Testis (tissue), 3 donors: ENCODE data around the gene AIFM1. TPM values are rescaled to one million over a fixed set of nuclear protein-coding genes. Genes with fewer than 3 reads are reported as not detected.
A peak's percentile ranks its signal among the peaks of the same experiment; 100 is the strongest.

Source experiments
- DNase-seq: peaks from one replicate; pipeline ENCODE4 v3.0.0-alpha.2; 2019
- H3K27ac ChIP-seq, 2 donors: fragments of 200-600 bp; sonication (generic); one replicate each; pipeline ENCODE4 v1.5.1; 2019
- H3K27me3 ChIP-seq: fragments of 200-600 bp; sonication (generic); one replicate; pipeline ENCODE4 v1.5.1; 2019
- H3K36me3 ChIP-seq: fragments of 200-600 bp; sonication (generic); one replicate; pipeline ENCODE4 v1.5.1; 2017; ENCODE audit warnings: low read depth; ENCODE audit errors: missing control alignments
- H3K4me1 ChIP-seq: fragments of 200-600 bp; sonication (generic); one replicate; pipeline ENCODE4 v1.5.1; 2019
- H3K4me3 ChIP-seq, 2 donors: fragments of 200-600 bp; sonication (generic); one replicate each; pipeline ENCODE4 v1.5.1; 2017 to 2019
- H3K9me3 ChIP-seq: fragments of 200-600 bp; sonication (generic); one replicate; pipeline ENCODE4 v1.5.1; 2017
- CTCF ChIP-seq, 3 experiments: fragments of 450-650 bp in 2 of 3; fragments of 200-600 bp in 1 of 3; sonication (generic) in 1 of 3; IDR thresholded peaks; one replicate each; pipeline ENCODE4 v1.5.1; 2016 to 2019; ENCODE audit warnings: antibody characterized with exemption in 3 of 3, mild to moderate bottlenecking in 2 of 3, moderate library complexity in 1 of 3
- POLR2A ChIP-seq: fragments of 450-650 bp; IDR thresholded peaks from one replicate; pipeline ENCODE4 v1.6.1; 2017; ENCODE audit warnings: antibody characterized with exemption, mild to moderate bottlenecking, moderate library complexity
- WGBS, 2 donors: methylation state at CpG; one replicate each; pipeline ENCODE4 v1.1.5; 2018; 5-methylcytosine and 5-hydroxymethylcytosine counted together
- intact Hi-C: fragments of 100-400 bp; cut with DNase I; formaldehyde crosslinking; loops from one replicate; pipeline ENCODE4 v1.15.1; 2023; ENCODE audit warnings: low total_unique reads
- polyA plus RNA-seq: library from polyadenylated mRNA; stranded (reverse); fragments of 350-450 nt; fragmentation: Illumina TruSeq; extraction: RNeasy Lipid Tissue Mini Kit (QIAGEN cat#74804); gene quantifications from one replicate; pipeline ENCODE4 v1.2.3, GENCODE V29; 2014; ENCODE audit warnings: low read depth, low replicate concordance; ENCODE audit not compliant: insufficient read depth
- total RNA-seq, 2 donors: library from RNA; depleted of rRNA; stranded (reverse); fragments of >200 nt; gene quantifications; one replicate each; pipeline ENCODE4 v1.2.3, GENCODE V29; 2016

AIFM1 gene
- total and polyA plus RNA-seq, 3 donors from 2014 or later: 55.1 to 70.1 (median 67.1) TPM

GRCh38 chrX:130176354-130176776 is 10.7 kb upstream of the AIFM1 start:
- no peaks in the 10 kb centered on the region for H3K4me1 ChIP-seq
- H3K9me3 ChIP-seq: no peaks in the 10 kb centered on the region
- no peak for DNase-seq
- no peaks in the 10 kb centered on the region for H3K36me3 ChIP-seq
- H3K27me3 ChIP-seq: no peaks in the 10 kb centered on the region
- no peak overlapping the region for H3K4me3 ChIP-seq
- H3K27ac ChIP-seq: no peak overlapping the region
- TF ChIP-seq POLR2A (no peak), CTCF (IDR thresholded peaks at IDR 0.05) (no peak)
- intact Hi-C loops: no loop called here

GRCh38 chrX:130174937-130175336 is 9.3 kb upstream of the AIFM1 start:
- Histone ChIP-seq H3K4me3 (no peak overlapping the region), H3K4me1 (no peaks in the 10 kb centered on the region), H3K27ac (no peak overlapping the region), H3K36me3 (no peaks in the 10 kb centered on the region), H3K9me3 (no peaks in the 10 kb centered on the region), H3K27me3 (no peaks in the 10 kb centered on the region)
- no peak for TF ChIP-seq CTCF (IDR thresholded peaks at IDR 0.05)
- no peak for TF ChIP-seq POLR2A
- no peak for DNase-seq
- 96 to 100% methylated on average over 2 of the region's 2 CpGs for WGBS, 2 donors
- intact Hi-C loops: no loop called here

GRCh38 chrX:130174045-130174704 is 8.5 kb upstream of the AIFM1 start:
- Histone ChIP-seq H3K9me3 (no peaks in the 10 kb centered on the region), H3K27me3 (no peaks in the 10 kb centered on the region), H3K4me1 (no peaks in the 10 kb centered on the region), H3K36me3 (no peaks in the 10 kb centered on the region), H3K27ac (peak overlapping the region; percentile 31 to 69), H3K4me3 (no peak overlapping the region)
- intact Hi-C loops: no loop called here
- WGBS, 2 donors: 34 to 39% methylated on average over 9 to 10 of the region's 10 CpGs
- TF ChIP-seq CTCF (IDR thresholded peaks at IDR 0.05) (no peak), POLR2A (no peak)
- peak; percentile 48 for DNase-seq

GRCh38 chrX:130173190-130173895 is 7.7 kb upstream of the AIFM1 start:
- no peaks in the 10 kb centered on the region for H3K4me1 ChIP-seq
- 47 to 62% methylated on average over 6 to 7 of the region's 7 CpGs for WGBS, 2 donors
- intact Hi-C loops: no loop called here
- H3K9me3 ChIP-seq: no peaks in the 10 kb centered on the region
- no peak overlapping the region for H3K4me3 ChIP-seq
- H3K36me3 ChIP-seq: no peaks in the 10 kb centered on the region
- peak; percentile 18 for DNase-seq
- H3K27ac ChIP-seq: peak overlapping the region; percentile 31 to 69
- TF ChIP-seq POLR2A (no peak), CTCF (IDR thresholded peaks at IDR 0.05) (no peak)
- no peaks in the 10 kb centered on the region for H3K27me3 ChIP-seq
